SK-N-SH (cell line): ENCODE results near the gene RCOR1. TPM values are rescaled to one million over a fixed set of nuclear protein-coding genes. Genes with fewer than 3 reads are reported as not detected.

ENCODE experiments used
- CTCF ChIA-PET: fragments of 300-600, 350-600 bp; formaldehyde crosslinking; extraction: SDS; loops from one replicate; lab custom pipeline; 2021; lab: Yijun Ruan, JAX
- POLR2A ChIA-PET: fragments of 350-600 bp; sonication (Branson Sonifier 250); formaldehyde crosslinking; extraction: SDS; loops from one replicate; lab custom pipeline; 2020; ENCODE audit warnings: antibody characterized with exemption, inconsistent platforms; lab: Yijun Ruan, JAX
- DNase-seq: peaks from one replicate; pipeline ENCODE4 v3.0.0; 2012
- H2AFZ ChIP-seq: fragments of 200-600 bp; sonication (generic); 2 replicates; pipeline ENCODE4 v1.8.1; 2016; ENCODE audit warnings: antibody characterized with exemption, mild to moderate bottlenecking, low read depth
- H3F3A ChIP-seq: fragments of 200-600 bp; sonication (generic); replicated peaks from 2 replicates; pipeline ENCODE3; 2016; ENCODE audit warnings: antibody characterized with exemption, mild to moderate bottlenecking; ENCODE audit not compliant: insufficient read depth
- H3K27ac ChIP-seq, 2 experiments: fragments of 200-500 bp in 1 of 2; fragments of 200-600 bp in 1 of 2; sonication (Bioruptor generic) in 1 of 2; sonication (generic), shearing (Covaris generic) in 1 of 2; 2 replicates each; pipeline versions ENCODE4 v1.5.1 to v1.6.1; 2014 to 2016; ENCODE audit warnings: low read depth in 2 of 2, inconsistent platforms in 1 of 2, low read length in 1 of 2, mild to moderate bottlenecking in 1 of 2, mixed read lengths in 1 of 2
- H3K27me3 ChIP-seq: fragments of 200-600 bp; sonication (generic), shearing (Covaris generic); 2 replicates; pipeline ENCODE4 v1.6.1; 2016; ENCODE audit warnings: mixed run types; ENCODE audit not compliant: insufficient read depth
- H3K36me3 ChIP-seq, 2 experiments: fragments of 200-500 bp in 1 of 2; fragments of 200-600 bp in 1 of 2; sonication (Bioruptor generic) in 1 of 2; sonication (generic) in 1 of 2; replicated peaks in 1 of 2; 2 replicates each; pipeline versions ENCODE3 to v1.5.1; 2014 to 2016; ENCODE audit warnings: low read length in 1 of 2, mild to moderate bottlenecking in 1 of 2; ENCODE audit not compliant: insufficient read depth in 2 of 2, control insufficient read depth in 1 of 2
- H3K4me1 ChIP-seq, 2 experiments: fragments of 200-500 bp in 1 of 2; fragments of 200-600 bp in 1 of 2; sonication (Bioruptor generic) in 1 of 2; sonication (generic), shearing (Covaris generic) in 1 of 2; 2 replicates each; pipeline versions ENCODE4 v1.5.1 to v1.6.1; 2014 to 2016; ENCODE audit warnings: low read depth in 1 of 2, low read length in 1 of 2, mixed run types in 1 of 2; ENCODE audit not compliant: insufficient read depth in 2 of 2, control insufficient read depth in 1 of 2
- H3K4me2 ChIP-seq: fragments of 200-600 bp; sonication (generic), shearing (Covaris generic); 2 replicates; pipeline ENCODE4 v1.6.1; 2017; ENCODE audit warnings: mixed run types
- H3K4me3 ChIP-seq, 2 experiments: fragments of 200-500 bp in 1 of 2; fragments of 200-600 bp in 1 of 2; sonication (Bioruptor generic) in 1 of 2; sonication (generic), shearing (Covaris generic) in 1 of 2; 2 replicates each; pipeline versions ENCODE4 v1.5.1 to v1.8.1; 2014 to 2016; ENCODE audit warnings: low read depth in 2 of 2, inconsistent platforms in 1 of 2, low read length in 1 of 2, mild to moderate bottlenecking in 1 of 2, mixed read lengths in 1 of 2, moderate library complexity in 1 of 2
- H3K79me2 ChIP-seq: fragments of 200-600 bp; sonication (generic); 2 replicates; pipeline ENCODE4 v1.8.1; 2017; ENCODE audit warnings: mild to moderate bottlenecking; ENCODE audit not compliant: insufficient read depth
- H3K9ac ChIP-seq: fragments of 200-600 bp; sonication (generic); 2 replicates; pipeline ENCODE4 v1.6.1; 2017; ENCODE audit warnings: mixed run types
- H3K9me2 ChIP-seq: fragments of 200-600 bp; sonication (generic); 2 replicates; pipeline ENCODE4 v1.6.1; 2017; ENCODE audit warnings: mixed run types
- H3K9me3 ChIP-seq: fragments of 200-600 bp; sonication (generic); 2 replicates; pipeline ENCODE4 v1.6.1; 2017; ENCODE audit warnings: mixed run types, mild to moderate bottlenecking, moderate library complexity
- H4K20me1 ChIP-seq: fragments of 200-600 bp; sonication (generic); 2 replicates; pipeline ENCODE4 v1.6.1; 2017; ENCODE audit warnings: mild to moderate bottlenecking, mixed run types; ENCODE audit not compliant: insufficient read depth
- ELF1 ChIP-seq: IDR thresholded peaks from 2 replicates; pipeline ENCODE4 v1.4.0; 2012
- EP300 ChIP-seq, 2 experiments: IDR thresholded peaks; 2 replicates each; pipeline versions ENCODE4 v1.4.0 to v1.6.1; 2012; ENCODE audit warnings: borderline replicate concordance in 1 of 2, low read depth in 1 of 2, low read length in 1 of 2
- FOXJ3 ChIP-seq: sonication (generic); formaldehyde crosslinking; IDR thresholded peaks from 2 replicates; pipeline ENCODE4 v1.5.1; 2020; ENCODE audit warnings: mild to moderate bottlenecking, missing genetic modification reagents
- GABPA ChIP-seq: IDR thresholded peaks from 2 replicates; pipeline ENCODE4 v1.4.0; 2012; ENCODE audit warnings: low read depth, mild to moderate bottlenecking
- JUND ChIP-seq: IDR thresholded peaks from 2 replicates; pipeline ENCODE4 v1.4.0; 2012
- MEF2A ChIP-seq: IDR thresholded peaks from 2 replicates; pipeline ENCODE4 v1.4.0; 2012; ENCODE audit warnings: low read depth, borderline replicate concordance
- MXI1 ChIP-seq: IDR thresholded peaks from 2 replicates; pipeline ENCODE4 v1.6.1; 2012; ENCODE audit warnings: mild to moderate bottlenecking, low read depth, low read length, improper control_type of control experiment
- NFIC ChIP-seq: IDR thresholded peaks from 2 replicates; pipeline ENCODE4 v1.4.0; 2012; ENCODE audit warnings: borderline replicate concordance
- NRF1 ChIP-seq: IDR thresholded peaks from 2 replicates; pipeline ENCODE4 v1.6.1; 2012; ENCODE audit warnings: low read depth, mild to moderate bottlenecking, low read length
- RCOR1 ChIP-seq: fragments of 150-350 bp; IDR thresholded peaks from 2 replicates; pipeline ENCODE4 v1.6.1; 2017; ENCODE audit warnings: antibody characterized with exemption, low read length
- RXRA ChIP-seq: IDR thresholded peaks from 2 replicates; pipeline ENCODE4 v1.4.0; 2012; ENCODE audit warnings: low read depth, mild to moderate bottlenecking, borderline replicate concordance
- SIN3A ChIP-seq: IDR thresholded peaks from 2 replicates; pipeline ENCODE4 v1.6.1; 2012; ENCODE audit warnings: low read depth, mild to moderate bottlenecking, low read length, moderate library complexity, borderline replicate concordance
- TEAD4 ChIP-seq: IDR thresholded peaks from 2 replicates; pipeline ENCODE4 v1.4.0; 2012; ENCODE audit warnings: mild to moderate bottlenecking, borderline replicate concordance; ENCODE audit not compliant: insufficient read depth
- YY1 ChIP-seq: IDR thresholded peaks from 2 replicates; pipeline ENCODE4 v1.4.0; 2012; ENCODE audit warnings: low read depth, mild to moderate bottlenecking
- WGBS: methylation state at CpG from one replicate; pipeline ENCODE4 v1.1.6; 2017; ENCODE audit warnings: low lambda C conversion rate; 5-methylcytosine and 5-hydroxymethylcytosine counted together
- polyA plus RNA-seq, 3 experiments: library from polyadenylated mRNA; depleted of rRNA; stranded (reverse); fragments of >200 nt; gene quantifications; 2 replicates each; pipeline ENCODE4 v1.2.3, GENCODE V29; 2012
- TF ChIP-seq, protein P1 (sequence below): IDR thresholded peaks from 2 replicates; pipeline ENCODE4 v1.6.1; 2012; ENCODE audit warnings: mild to moderate bottlenecking, low read depth, low read length, moderate library complexity
- TF ChIP-seq, protein P2 (sequence below): IDR thresholded peaks from 2 replicates; pipeline ENCODE4; 2012
- TF ChIP-seq, protein P3 (sequence below): IDR thresholded peaks from 2 replicates; pipeline ENCODE4 v1.4.0; 2012; ENCODE audit warnings: low read depth
- TF ChIP-seq, protein P4 (sequence below): fragments of 150-350 bp; IDR thresholded peaks from 2 replicates; pipeline ENCODE4 v1.6.1; 2017; ENCODE audit warnings: antibody characterized with exemption, low read length, low read depth, borderline replicate concordance
- TF ChIP-seq, protein P5 (sequence below): fragments of 150-350 bp; IDR thresholded peaks from 2 replicates; pipeline ENCODE4 v1.6.1; 2016; ENCODE audit warnings: mild to moderate bottlenecking, low read depth, low read length

RCOR1 gene
- polyA plus RNA-seq, 1 of the 3 experiments (the other 2 are of a cell fraction), result 8.5 TPM

DNA sequence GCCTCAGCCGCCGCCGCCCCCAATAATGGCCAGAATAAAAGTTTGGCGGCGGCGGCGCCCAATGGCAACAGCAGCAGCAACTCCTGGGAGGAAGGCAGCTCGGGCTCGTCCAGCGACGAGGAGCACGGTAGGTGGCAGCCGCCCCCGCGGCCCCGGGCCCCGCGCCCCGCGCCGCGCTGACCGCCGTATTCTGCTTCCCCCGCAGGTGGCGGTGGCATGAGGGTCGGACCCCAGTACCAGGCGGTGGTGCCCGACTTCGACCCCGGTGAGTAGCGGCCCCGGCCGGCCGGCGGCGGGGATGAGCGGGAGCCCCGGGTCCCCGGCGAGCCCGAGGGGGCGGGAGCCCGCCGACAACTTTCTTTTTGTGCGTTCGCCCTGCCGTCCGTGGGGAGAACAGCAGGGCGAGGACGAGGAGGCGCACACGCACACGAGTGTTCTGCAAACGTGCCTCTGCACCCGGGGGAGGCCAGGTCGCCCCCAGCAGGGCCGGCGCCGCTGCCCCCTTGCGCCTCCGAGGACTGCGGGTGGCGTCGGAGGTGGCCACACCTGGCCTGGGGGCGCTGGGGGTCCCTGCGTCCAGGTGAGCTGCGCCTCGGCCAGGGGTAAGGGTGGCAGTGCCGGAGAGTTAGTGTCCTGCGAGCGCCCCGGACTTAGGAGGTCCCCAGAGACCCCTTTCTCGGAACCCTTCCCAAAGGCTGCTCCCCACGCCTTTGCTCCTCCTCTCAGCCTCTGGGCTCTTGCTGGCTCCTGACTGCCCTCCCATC, 794 bp downstream of the RCOR1 start:
- Histone ChIP-seq H3K4me3 (peak overlapping the region; percentile 70 to 83), H4K20me1 (peaks cover 24% of the 10 kb centered on the region), H3K4me1 (peaks cover 6 to 11% of the 10 kb centered on the region in 2 experiments), H3K9ac (peak overlapping the region; percentile 76), H3K9me3 (no peaks in the 10 kb centered on the region), H3K27ac (peak overlapping the region; percentile 72 to 86; a peak in 3 of 4 replicates), H2AFZ (no peak overlapping the region), H3K9me2 (no peaks in the 10 kb centered on the region), H3K36me3 (peaks cover 0 to 10% of the 10 kb centered on the region in 2 experiments), H3K4me2 (peak overlapping the region; percentile 95), H3K27me3 (no peaks in the 10 kb centered on the region), H3F3A (peaks cover 9% of the 10 kb centered on the region), H3K79me2 (peaks cover 64% of the 10 kb centered on the region)
- TF ChIP-seq SIN3A (no peak), MXI1 (no peak), GABPA (no peak), RCOR1 (no peak), YY1 (no peak), TEAD4 (no peak)
- TF ChIP-seq, protein P1, sequence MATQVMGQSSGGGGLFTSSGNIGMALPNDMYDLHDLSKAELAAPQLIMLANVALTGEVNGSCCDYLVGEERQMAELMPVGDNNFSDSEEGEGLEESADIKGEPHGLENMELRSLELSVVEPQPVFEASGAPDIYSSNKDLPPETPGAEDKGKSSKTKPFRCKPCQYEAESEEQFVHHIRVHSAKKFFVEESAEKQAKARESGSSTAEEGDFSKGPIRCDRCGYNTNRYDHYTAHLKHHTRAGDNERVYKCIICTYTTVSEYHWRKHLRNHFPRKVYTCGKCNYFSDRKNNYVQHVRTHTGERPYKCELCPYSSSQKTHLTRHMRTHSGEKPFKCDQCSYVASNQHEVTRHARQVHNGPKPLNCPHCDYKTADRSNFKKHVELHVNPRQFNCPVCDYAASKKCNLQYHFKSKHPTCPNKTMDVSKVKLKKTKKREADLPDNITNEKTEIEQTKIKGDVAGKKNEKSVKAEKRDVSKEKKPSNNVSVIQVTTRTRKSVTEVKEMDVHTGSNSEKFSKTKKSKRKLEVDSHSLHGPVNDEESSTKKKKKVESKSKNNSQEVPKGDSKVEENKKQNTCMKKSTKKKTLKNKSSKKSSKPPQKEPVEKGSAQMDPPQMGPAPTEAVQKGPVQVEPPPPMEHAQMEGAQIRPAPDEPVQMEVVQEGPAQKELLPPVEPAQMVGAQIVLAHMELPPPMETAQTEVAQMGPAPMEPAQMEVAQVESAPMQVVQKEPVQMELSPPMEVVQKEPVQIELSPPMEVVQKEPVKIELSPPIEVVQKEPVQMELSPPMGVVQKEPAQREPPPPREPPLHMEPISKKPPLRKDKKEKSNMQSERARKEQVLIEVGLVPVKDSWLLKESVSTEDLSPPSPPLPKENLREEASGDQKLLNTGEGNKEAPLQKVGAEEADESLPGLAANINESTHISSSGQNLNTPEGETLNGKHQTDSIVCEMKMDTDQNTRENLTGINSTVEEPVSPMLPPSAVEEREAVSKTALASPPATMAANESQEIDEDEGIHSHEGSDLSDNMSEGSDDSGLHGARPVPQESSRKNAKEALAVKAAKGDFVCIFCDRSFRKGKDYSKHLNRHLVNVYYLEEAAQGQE, result no peak
- TF ChIP-seq, protein P2, sequence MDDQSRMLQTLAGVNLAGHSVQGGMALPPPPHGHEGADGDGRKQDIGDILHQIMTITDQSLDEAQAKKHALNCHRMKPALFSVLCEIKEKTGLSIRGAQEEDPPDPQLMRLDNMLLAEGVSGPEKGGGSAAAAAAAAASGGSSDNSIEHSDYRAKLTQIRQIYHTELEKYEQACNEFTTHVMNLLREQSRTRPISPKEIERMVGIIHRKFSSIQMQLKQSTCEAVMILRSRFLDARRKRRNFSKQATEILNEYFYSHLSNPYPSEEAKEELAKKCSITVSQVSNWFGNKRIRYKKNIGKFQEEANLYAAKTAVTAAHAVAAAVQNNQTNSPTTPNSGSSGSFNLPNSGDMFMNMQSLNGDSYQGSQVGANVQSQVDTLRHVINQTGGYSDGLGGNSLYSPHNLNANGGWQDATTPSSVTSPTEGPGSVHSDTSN, result no peak
- TF ChIP-seq, protein P3, sequence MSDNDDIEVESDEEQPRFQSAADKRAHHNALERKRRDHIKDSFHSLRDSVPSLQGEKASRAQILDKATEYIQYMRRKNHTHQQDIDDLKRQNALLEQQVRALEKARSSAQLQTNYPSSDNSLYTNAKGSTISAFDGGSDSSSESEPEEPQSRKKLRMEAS, result no peak
- ChIA-PET CTCF (interaction anchor here (0.6 to 3.0 kb wide), 15 partner anchors 11 to 476 kb away, joined by 3 to 26 read pairs (median 9); no protein-coding TSS in a partner anchor), POLR2A (no interaction called here)
- 1% methylated on average over 10 of the region's 75 CpGs for WGBS
- peak; percentile 82 for DNase-seq

DNA sequence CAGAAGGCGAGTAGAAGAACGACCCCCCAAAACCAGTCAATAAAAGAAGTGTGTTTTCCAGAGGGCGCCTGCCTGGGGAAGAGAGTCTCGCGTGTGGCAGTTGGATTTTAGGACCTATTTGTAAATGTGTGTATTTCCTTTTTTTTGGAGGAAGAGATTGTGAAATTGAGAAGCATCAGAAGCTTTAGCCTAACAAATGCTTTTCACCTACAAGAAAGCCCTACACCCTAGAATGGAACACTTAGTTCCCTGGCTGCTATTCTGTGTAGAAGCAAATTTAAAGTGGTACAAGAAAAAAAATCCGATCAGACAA, 1.3 kb downstream of the RCOR1 start:
- peak overlapping the region; percentile 95 for H3K4me2 ChIP-seq
- peaks cover 0 to 10% of the 10 kb centered on the region in 2 experiments for H3K36me3 ChIP-seq
- no peaks in the 10 kb centered on the region for H3K27me3 ChIP-seq
- peaks cover 6 to 11% of the 10 kb centered on the region in 2 experiments for H3K4me1 ChIP-seq
- H4K20me1 ChIP-seq, result peaks cover 26% of the 10 kb centered on the region
- 3% methylated on average over 6 of the region's 6 CpGs for WGBS
- H3K79me2 ChIP-seq, result peaks cover 69% of the 10 kb centered on the region
- POLR2A ChIA-PET, result interaction anchor here (0.6 kb wide), 2 partner anchors 72 to 104 kb away, joined by 5 to 6 read pairs; no protein-coding TSS in a partner anchor
- H3K27ac ChIP-seq, result peak overlapping the region; percentile 72 to 86; a peak in 3 of 4 replicates
- no peaks in the 10 kb centered on the region for H3K9me3 ChIP-seq
- H3F3A ChIP-seq, result peaks cover 9% of the 10 kb centered on the region
- no peaks in the 10 kb centered on the region for H3K9me2 ChIP-seq
- peak overlapping the region; percentile 70 to 83 for H3K4me3 ChIP-seq
- CTCF ChIA-PET, result interaction anchor here (0.6 to 3.0 kb wide), 31 partner anchors 10 to 476 kb away, joined by 3 to 26 read pairs (median 4); no protein-coding TSS in a partner anchor
- H2AFZ ChIP-seq, result no peak overlapping the region
- no peak for DNase-seq
- H3K9ac ChIP-seq, result peak overlapping the region; percentile 76
- TF ChIP-seq, protein P4, sequence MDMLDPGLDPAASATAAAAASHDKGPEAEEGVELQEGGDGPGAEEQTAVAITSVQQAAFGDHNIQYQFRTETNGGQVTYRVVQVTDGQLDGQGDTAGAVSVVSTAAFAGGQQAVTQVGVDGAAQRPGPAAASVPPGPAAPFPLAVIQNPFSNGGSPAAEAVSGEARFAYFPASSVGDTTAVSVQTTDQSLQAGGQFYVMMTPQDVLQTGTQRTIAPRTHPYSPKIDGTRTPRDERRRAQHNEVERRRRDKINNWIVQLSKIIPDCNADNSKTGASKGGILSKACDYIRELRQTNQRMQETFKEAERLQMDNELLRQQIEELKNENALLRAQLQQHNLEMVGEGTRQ, result no peak
- TF ChIP-seq NFIC (no peak), NRF1 (no peak), FOXJ3 (no peak), RCOR1 (no peak), ELF1 (no peak), RXRA (no peak), YY1 (no peak), EP300 (IDR thresholded peaks at IDR 0.05; ENCODE audit: borderline replicate concordance in 1 of 2, low read depth in 1 of 2, low read length in 1 of 2) (no peak), JUND (no peak), MEF2A (no peak), TEAD4 (no peak)
- TF ChIP-seq, protein P5, sequence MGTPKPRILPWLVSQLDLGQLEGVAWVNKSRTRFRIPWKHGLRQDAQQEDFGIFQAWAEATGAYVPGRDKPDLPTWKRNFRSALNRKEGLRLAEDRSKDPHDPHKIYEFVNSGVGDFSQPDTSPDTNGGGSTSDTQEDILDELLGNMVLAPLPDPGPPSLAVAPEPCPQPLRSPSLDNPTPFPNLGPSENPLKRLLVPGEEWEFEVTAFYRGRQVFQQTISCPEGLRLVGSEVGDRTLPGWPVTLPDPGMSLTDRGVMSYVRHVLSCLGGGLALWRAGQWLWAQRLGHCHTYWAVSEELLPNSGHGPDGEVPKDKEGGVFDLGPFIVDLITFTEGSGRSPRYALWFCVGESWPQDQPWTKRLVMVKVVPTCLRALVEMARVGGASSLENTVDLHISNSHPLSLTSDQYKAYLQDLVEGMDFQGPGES, result no peak
